A673 (cell line): ENCODE data around the gene CDK2AP2. TPM values are rescaled to one million over a fixed set of nuclear protein-coding genes. Genes with fewer than 3 reads are reported as not detected.

Experiments
- BruUV-seq: library from RNA; stranded (reverse); fragments of 400-500 nt; replicated peaks from 2 replicates; lab custom pipeline; 2021; lab: Mats Ljungman, UMichigan
- CTCF ChIA-PET: fragments of 300-600 bp; sonication (Branson Sonifier 250); formaldehyde crosslinking; loops from one replicate; lab custom pipeline; 2022; ENCODE audit warnings: antibody characterized with exemption; lab: Charles Lee
- POLR2A ChIA-PET: fragments of 300-600 bp; sonication (Branson Sonifier 250); formaldehyde crosslinking; loops from one replicate; lab custom pipeline; 2022; ENCODE audit warnings: antibody characterized with exemption; ENCODE audit not compliant: low non-redundant PET; lab: Charles Lee
- DNase-seq: peaks from one replicate; pipeline ENCODE4 v3.0.0-alpha.2; 2015; ENCODE audit warnings: low spot score
- H3K27ac ChIP-seq: fragments of 200-600 bp; sonication (generic); 2 replicates; pipeline ENCODE4 v1.5.1; 2016; ENCODE audit warnings: mixed run types, low read depth, mild to moderate bottlenecking, mixed read lengths, antibody characterized with exemption, low read length; ENCODE audit not compliant: poor library complexity, severe bottlenecking
- H3K27me3 ChIP-seq: fragments of 200-600 bp; sonication (generic); replicated peaks from 2 replicates; pipeline ENCODE4 v1.6.1; 2017; ENCODE audit warnings: mixed run types, low read depth, mild to moderate bottlenecking, mixed read lengths, antibody characterized with exemption, low read length; ENCODE audit not compliant: insufficient read depth, poor library complexity
- H3K36me3 ChIP-seq: fragments of 200-600 bp; sonication (generic); 2 replicates; pipeline ENCODE4 v1.6.1; 2016; ENCODE audit warnings: mixed run types, mild to moderate bottlenecking, mixed read lengths, antibody characterized with exemption, low read length; ENCODE audit not compliant: insufficient read depth, poor library complexity, severe bottlenecking
- H3K4me1 ChIP-seq: fragments of 200-600 bp; sonication (generic); 2 replicates; pipeline ENCODE4 v1.6.1; 2017; ENCODE audit warnings: mixed run types, mild to moderate bottlenecking, mixed read lengths, antibody characterized with exemption, low read length; ENCODE audit not compliant: insufficient read depth, poor library complexity, severe bottlenecking
- H3K4me3 ChIP-seq: fragments of 200-600 bp; sonication (generic); 2 replicates; pipeline ENCODE4 v1.5.1; 2016; ENCODE audit warnings: low read depth, mixed run types, mild to moderate bottlenecking, mixed read lengths, low read length; ENCODE audit not compliant: poor library complexity, severe bottlenecking
- H3K9me3 ChIP-seq: fragments of 200-600 bp; sonication (generic); 2 replicates; pipeline ENCODE4 v1.6.1; 2016; ENCODE audit warnings: mixed run types, low read depth, mild to moderate bottlenecking, mixed read lengths, antibody characterized with exemption, low read length; ENCODE audit not compliant: poor library complexity, severe bottlenecking
- EZH2 ChIP-seq: fragments of 200-600 bp; sonication (generic); IDR thresholded peaks from 2 replicates; pipeline ENCODE4 v1.6.1; 2017; ENCODE audit warnings: borderline replicate concordance, low read depth, mild to moderate bottlenecking, mixed read lengths, antibody characterized with exemption, low read length; ENCODE audit not compliant: poor library complexity, severe bottlenecking
- intact Hi-C: fragments of 100-400 bp; cut with micrococcal nuclease; formaldehyde crosslinking; loops from one replicate; pipeline ENCODE4 v1.10.0; 2022; ENCODE audit not compliant: unreplicated experiment
- total RNA-seq: library from RNA; stranded (reverse); gene quantifications from 2 replicates; pipeline ENCODE4 v1.2.3, GENCODE V29; 2021
- TF ChIP-seq, protein P1 (sequence below): fragments of 300-800, 200-600 bp; sonication (generic); conservative IDR thresholded peaks from 2 replicates; pipeline ENCODE4 v1.5.1; 2017; ENCODE audit warnings: low read depth, mild to moderate bottlenecking, antibody characterized with exemption, low read length, moderate library complexity, mixed read lengths

CDK2AP2 gene
- total RNA-seq, 1 experiment from 2014 or later: 48.1 TPM

DNA sequence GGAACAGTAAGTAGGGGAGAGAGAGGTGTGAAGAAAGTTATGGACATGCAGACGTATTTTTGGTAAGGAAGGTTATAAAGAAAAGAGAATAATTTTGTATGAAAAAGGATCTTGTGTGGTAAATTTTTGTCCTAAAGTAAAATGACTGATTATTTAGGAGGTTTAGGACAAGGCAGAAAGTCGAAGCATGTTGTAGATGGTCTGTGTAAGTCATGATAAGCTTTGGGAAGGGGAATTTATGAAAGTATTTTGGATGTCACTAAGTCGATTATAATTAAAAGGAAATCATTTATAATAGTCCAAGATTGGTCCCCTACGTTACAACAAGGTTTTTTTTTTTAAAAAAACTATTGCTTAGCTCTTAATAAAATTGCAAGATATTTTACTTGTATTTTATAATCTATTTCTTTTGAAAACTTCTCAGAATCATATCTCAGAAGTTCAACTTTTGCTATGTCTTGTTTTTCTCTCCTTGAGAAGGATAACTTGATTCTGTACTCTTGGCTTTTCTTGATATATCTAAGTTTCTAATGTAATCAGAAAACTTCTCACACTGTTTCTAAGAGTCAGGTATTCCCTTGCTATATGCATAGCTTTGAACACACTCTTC, 26.2 kb upstream of the CDK2AP2 start:
- BruUV-seq: no TSS peak
- POLR2A ChIA-PET: no interaction called here
- Histone ChIP-seq H3K9me3 (peaks cover 32% of the 10 kb centered on the region), H3K4me3 (no peak overlapping the region), H3K27me3 (no peaks in the 10 kb centered on the region), H3K36me3 (no peaks in the 10 kb centered on the region), H3K27ac (no peak overlapping the region), H3K4me1 (no peaks in the 10 kb centered on the region)
- no peak for DNase-seq
- TF ChIP-seq EZH2: no peak
- TF ChIP-seq, protein P1, sequence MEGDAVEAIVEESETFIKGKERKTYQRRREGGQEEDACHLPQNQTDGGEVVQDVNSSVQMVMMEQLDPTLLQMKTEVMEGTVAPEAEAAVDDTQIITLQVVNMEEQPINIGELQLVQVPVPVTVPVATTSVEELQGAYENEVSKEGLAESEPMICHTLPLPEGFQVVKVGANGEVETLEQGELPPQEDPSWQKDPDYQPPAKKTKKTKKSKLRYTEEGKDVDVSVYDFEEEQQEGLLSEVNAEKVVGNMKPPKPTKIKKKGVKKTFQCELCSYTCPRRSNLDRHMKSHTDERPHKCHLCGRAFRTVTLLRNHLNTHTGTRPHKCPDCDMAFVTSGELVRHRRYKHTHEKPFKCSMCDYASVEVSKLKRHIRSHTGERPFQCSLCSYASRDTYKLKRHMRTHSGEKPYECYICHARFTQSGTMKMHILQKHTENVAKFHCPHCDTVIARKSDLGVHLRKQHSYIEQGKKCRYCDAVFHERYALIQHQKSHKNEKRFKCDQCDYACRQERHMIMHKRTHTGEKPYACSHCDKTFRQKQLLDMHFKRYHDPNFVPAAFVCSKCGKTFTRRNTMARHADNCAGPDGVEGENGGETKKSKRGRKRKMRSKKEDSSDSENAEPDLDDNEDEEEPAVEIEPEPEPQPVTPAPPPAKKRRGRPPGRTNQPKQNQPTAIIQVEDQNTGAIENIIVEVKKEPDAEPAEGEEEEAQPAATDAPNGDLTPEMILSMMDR: no peak
- CTCF ChIA-PET: no interaction called here
- intact Hi-C loops: no loop called here

- H3K27me3 ChIP-seq: no peaks in the 10 kb centered on the region
- peaks cover 32% of the 10 kb centered on the region for H3K9me3 ChIP-seq
- no peaks in the 10 kb centered on the region for H3K4me1 ChIP-seq
- CTCF ChIA-PET: no interaction called here
- H3K36me3 ChIP-seq: no peaks in the 10 kb centered on the region
- intact Hi-C loops: no loop called here
- no TSS peak for BruUV-seq
- TF ChIP-seq, protein P1: no peak
- no peak for TF ChIP-seq EZH2
- H3K27ac ChIP-seq: no peak overlapping the region
- POLR2A ChIA-PET: no interaction called here
- no peak for DNase-seq
- H3K4me3 ChIP-seq: no peak overlapping the region
These were observed 24.9 kb upstream of the CDK2AP2 start for GRCh38 chr11:67532889-67533288.

DNA sequence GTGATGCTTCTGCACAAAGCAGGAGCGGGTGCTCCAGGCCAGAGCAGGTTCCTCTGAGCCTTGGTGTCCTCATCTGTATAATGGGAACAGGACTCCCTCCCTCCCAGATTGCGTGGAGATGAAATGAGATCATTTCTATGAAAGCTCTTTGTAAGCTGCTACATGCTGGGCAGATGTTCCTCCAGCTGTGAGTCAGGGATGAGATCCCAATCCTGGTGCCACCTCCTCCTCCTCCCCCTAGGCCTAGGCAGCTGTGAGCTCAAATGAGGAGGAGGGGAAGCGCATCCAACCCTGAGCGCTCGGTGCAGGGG, 22.3 kb upstream of the CDK2AP2 start:
- Histone ChIP-seq H3K27me3 (no peaks in the 10 kb centered on the region), H3K4me3 (no peak overlapping the region), H3K9me3 (peaks cover 27% of the 10 kb centered on the region), H3K4me1 (no peaks in the 10 kb centered on the region), H3K27ac (no peak overlapping the region), H3K36me3 (no peaks in the 10 kb centered on the region)
- TF ChIP-seq EZH2: no peak
- TF ChIP-seq, protein P1: no peak
- CTCF ChIA-PET: no interaction called here
- POLR2A ChIA-PET: no interaction called here
- no TSS peak for BruUV-seq
- DNase-seq: no peak
- intact Hi-C loops: no loop called here
